HG03025 (cell line): ENCODE results near the gene NSD2.
A peak's percentile ranks its signal among the peaks of the same experiment; 100 is the strongest.
"Not testable (repeated sequence)": the region's sequence is repeated elsewhere in the genome, so short reads cannot be mapped to it uniquely, and the experiment has no call there.

Source experiments
- ATAC-seq: cut with Tn5 transposase; IDR thresholded peaks from one replicate; pipeline ENCODE4 v1.9.1; 2021; ENCODE audit warnings: mild to moderate bottlenecking, moderate library complexity; ENCODE audit not compliant: unreplicated experiment, low FRiP score

Gene NSD2

GRCh38 chr4:1895971-1896657, 24.9 kb downstream of the NSD2 start:
- ATAC-seq: no peak

GRCh38 chr4:1896658-1896991, 25.4 kb downstream of the NSD2 start:
- no peak for ATAC-seq

- ATAC-seq: no peak
Measured at GRCh38 chr4:1898007-1898406, 26.8 kb downstream of the NSD2 start.

- no peak for ATAC-seq
Measured at GRCh38 chr4:1898681-1899080, 27.5 kb downstream of the NSD2 start.

- ATAC-seq: peak; percentile 78
Measured at GRCh38 chr4:1899149-1900086, 28.2 kb downstream of the NSD2 start.

- no peak for ATAC-seq
Measured at GRCh38 chr4:1900087-1900433, 28.9 kb downstream of the NSD2 start.

GRCh38 chr4:1900624-1901023, 29.4 kb downstream of the NSD2 start:
- ATAC-seq: no peak

- no peak for ATAC-seq
Measured at GRCh38 chr4:1901127-1901526, 29.9 kb downstream of the NSD2 start.

- no peak for ATAC-seq
Measured at GRCh38 chr4:1902243-1902642, 31.1 kb downstream of the NSD2 start.

GRCh38 chr4:1903035-1903434, 31.8 kb downstream of the NSD2 start:
- no peak for ATAC-seq

GRCh38 chr4:1904042-1904441, 32.8 kb downstream of the NSD2 start:
- no peak for ATAC-seq

- no peak for ATAC-seq
Measured at GRCh38 chr4:1907848-1908525, 36.8 kb downstream of the NSD2 start.

- ATAC-seq: not testable (repeated sequence)
Measured at GRCh38 chr4:1909696-1910095, 38.5 kb downstream of the NSD2 start.

- no peak for ATAC-seq
Measured at GRCh38 chr4:1910643-1911042, 39.5 kb downstream of the NSD2 start.

GRCh38 chr4:1911316-1911715, 40.1 kb downstream of the NSD2 start:
- ATAC-seq: not testable (repeated sequence)

GRCh38 chr4:1922821-1923220, 51.6 kb downstream of the NSD2 start:
- no peak for ATAC-seq

GRCh38 chr4:1927675-1928074, 56.5 kb downstream of the NSD2 start:
- no peak for ATAC-seq

- ATAC-seq: no peak
Measured at GRCh38 chr4:1928356-1929239, 57.4 kb downstream of the NSD2 start.

GRCh38 chr4:1932736-1933135, 61.5 kb downstream of the NSD2 start:
- no peak for ATAC-seq

GRCh38 chr4:1933700-1934099, 62.5 kb downstream of the NSD2 start:
- ATAC-seq: no peak
